Raji (cell line): Measurements from ENCODE around the gene OR2F2.

Experiments used
- POLR2A ChIP-seq: IDR thresholded peaks from 2 replicates; pipeline ENCODE4 v1.6.1; 2011; ENCODE audit warnings: low read depth, low read length, control low read depth; ENCODE audit not compliant: insufficient read depth

Gene OR2F2

DNA sequence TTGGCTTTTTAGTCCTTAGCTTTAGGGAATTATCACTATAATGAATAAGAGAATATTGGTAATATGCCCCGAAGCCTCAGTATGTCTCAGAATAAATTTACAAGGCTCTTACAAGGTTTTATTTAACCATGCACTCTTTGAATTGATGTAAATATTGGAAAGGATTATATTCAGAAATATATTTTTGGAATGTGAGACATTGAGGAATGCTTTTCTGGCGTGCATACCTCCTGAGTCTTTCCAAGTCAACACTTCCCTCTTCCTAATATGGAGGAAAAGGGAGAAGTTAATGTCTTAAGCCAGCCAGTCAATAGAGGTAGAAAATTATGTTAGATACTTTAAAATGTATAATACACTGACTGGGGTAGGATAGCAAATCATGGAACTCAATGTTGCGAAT, 18.4 kb downstream of the OR2F2 start:
- no peak for TF ChIP-seq POLR2A

DNA sequence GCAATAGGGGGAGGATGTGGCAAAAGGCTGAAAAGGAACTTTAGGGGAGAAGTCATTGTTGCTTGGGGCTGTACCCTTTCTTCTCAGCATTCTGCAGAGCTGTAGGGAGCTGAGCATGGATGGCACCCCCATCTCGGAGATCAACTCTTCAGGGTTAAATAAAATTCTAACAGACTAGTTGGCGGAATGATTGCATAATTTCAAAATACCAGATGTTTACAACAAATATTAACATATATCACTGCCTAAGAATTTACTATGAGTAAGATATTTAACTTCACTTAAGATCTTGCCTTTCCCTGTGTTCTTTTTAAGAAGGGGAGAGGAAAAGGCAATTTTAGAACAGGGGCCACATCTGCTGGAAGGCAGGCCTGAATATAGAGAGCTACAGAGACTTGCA, 19.1 kb downstream of the OR2F2 start:
- no peak for TF ChIP-seq POLR2A

DNA sequence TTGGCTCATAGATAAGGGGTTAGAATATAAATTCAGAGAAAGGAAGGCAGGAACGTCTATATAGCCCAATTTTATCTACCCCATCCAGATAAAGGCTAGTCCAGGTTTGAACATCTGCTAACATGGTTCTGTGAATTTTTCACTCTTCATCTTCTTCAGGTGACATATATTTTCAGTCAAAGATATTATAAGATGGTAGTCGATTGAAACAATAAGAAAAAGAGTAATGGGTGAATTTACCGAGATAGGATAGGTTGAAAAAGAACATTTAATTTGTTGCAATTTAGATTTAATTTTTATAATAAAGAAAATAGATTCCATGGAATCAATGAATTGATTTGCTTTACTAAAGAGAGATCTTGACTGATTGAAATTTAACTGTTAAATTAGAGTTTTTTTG, 19.5 kb downstream of the OR2F2 start, which contains the start of gene OR2F1:
Gene OR2F1, plus strand, starts transcription at position 301 of the 400 bp plus-strand sequence. CDS start 5,127 bp downstream, outside the sequence.
- TF ChIP-seq POLR2A = no peak

DNA sequence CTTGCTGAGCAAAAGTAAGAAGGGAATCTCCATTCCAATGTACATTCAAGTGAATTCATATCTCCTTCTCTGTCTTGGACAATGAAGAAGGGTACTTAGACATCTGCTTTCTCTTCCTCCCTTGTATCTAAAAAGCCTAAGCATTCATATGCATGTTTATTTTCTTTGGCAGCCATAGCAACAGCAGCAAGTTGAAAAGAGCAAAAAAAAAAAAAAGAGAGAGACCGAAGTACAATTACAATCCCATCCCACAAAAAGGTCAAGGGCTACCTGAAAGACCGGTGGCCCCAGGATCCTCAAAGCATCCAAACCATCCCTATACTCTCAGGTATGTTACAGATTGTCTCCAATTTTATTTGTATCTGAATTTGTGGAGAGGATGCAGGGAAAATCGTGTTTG, 23.7 kb downstream of the OR2F2 start:
- no peak for TF ChIP-seq POLR2A

DNA sequence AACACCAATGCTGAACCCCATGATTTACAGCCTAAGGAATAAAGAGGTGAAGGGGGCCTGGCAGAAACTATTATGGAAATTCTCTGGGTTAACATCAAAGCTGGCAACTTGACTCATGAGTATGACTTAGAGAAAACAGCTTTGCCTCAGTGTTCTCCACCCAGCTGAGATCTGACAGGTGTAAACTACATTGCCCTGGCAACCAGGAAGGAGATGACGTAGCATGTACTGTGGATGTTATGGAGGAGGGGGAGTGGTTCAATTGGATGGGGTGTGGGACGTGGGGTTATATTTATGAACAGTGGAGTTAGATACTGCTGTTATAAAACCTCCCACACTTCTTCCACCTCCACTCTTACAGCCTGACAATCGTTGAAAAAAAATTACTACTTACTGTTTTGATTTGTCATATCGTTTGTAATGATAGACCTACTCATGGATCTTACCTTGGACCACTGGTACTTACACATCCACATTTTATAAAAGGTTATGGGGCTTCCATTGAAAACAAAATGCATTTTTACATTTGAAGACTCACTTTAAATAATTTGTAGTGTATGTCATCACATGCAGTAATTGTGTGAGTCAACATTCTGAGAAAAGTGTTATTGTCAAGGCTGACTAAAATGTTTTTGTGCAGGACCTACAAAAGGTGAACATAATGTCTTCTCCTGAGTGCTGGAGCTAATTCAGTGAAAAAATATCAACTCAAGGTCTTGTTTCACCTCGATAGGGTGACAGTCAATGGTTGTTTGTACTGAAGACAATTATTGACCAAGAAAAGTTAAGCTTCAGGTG, 26.0 kb downstream of the OR2F2 start:
- no peak for TF ChIP-seq POLR2A

DNA sequence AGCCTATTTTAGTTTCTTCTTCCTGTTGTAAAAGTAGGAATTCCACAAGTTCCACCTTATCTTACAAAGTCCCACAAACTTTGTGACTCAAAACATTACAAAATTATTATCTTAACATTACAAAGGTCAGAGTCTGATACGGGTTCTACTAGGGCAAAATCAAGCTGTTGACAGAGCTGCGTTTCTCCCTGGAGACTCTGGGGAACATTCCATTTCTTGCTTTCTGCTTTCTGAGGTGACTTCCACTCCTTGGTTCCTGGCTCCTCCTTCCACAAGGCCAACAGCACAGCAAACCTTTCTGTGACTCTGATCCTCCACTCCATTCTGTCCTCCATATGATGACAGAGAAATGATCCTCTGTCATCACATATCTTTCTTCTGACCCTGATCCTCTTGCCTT, 30.2 kb downstream of the OR2F2 start:
- no peak for TF ChIP-seq POLR2A

DNA sequence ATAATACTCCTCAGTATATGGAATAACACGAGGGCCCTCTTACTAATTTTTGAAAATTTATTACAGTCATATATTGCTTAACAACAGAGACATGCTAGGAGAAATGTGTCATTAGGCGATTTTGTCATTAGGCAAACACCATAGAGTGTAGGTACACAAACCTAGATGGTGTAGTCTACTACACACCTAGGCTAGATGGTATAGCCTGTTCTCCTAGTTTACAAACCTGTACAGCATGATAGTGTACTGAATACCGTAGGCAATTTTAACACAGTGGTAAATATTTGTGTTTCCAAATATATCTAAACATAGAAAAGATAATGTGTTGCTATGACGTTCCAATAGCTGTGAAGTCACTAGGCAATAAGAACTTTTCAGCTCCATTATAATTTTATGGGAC, 32.4 kb downstream of the OR2F2 start:
- TF ChIP-seq POLR2A = no peak

DNA sequence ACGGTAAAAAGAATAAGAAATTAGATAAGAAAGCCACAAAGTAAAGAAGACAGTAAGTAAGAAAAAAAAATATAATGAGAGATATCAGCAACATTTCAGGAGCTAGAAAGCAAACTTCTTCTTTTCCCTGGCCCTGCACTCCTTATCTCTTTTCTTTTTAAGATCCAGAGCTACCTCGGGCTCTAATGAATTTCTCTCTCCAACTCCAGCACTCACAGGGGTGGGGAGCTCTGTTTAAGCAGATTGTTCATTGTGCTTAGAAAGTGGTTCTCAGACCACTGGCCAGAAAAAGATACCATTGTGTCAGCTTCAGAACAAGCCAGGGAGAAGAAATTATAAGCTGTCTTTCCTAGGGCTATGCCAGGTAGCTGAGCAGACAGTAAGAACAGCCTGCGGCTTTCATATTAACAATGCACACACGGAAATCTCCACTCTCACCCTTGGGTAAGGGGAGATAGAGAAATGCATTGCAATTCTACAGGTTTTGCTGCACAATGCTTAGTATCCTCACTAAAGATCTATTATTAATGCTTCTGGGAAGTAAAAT, 38.9 kb downstream of the OR2F2 start:
- no peak for TF ChIP-seq POLR2A

DNA sequence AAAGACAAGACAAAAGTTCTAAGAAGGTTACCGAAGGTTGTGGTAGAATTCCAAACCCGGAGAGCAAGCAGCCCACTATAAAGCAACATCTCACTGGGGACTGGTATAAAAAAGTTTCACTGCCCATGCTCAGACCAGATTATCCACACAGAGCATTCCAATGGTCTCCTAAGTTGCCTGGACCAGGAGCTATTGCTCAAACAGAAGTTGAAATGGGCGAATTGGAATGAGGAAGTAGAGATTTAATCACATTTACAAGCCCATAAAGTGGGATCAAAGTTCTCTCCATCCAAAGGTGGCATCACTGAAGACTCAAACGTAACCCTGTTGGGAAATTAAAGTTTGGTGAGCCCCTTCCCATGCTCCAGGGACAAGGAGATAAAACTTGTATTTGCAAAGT, 39.4 kb downstream of the OR2F2 start:
- no peak for TF ChIP-seq POLR2A

DNA sequence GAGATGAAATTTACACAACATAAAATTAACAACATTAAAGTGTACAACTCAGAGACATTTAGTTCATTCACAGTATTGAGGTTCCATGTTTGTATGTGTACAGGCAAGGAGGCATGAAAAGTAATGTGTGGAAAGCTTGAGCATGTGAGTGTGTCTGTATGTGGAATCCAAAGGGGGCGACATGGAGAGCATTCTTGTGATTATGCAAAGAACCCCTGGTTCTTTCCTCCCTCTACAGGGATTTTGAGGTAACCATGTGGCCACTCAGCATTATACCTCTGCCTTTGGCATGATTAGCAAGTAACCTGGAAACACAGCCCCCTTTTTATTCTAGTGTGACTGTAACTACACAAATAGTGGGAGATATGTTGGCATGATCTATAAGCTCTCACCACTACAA, 40.6 kb downstream of the OR2F2 start:
- no peak for TF ChIP-seq POLR2A

DNA sequence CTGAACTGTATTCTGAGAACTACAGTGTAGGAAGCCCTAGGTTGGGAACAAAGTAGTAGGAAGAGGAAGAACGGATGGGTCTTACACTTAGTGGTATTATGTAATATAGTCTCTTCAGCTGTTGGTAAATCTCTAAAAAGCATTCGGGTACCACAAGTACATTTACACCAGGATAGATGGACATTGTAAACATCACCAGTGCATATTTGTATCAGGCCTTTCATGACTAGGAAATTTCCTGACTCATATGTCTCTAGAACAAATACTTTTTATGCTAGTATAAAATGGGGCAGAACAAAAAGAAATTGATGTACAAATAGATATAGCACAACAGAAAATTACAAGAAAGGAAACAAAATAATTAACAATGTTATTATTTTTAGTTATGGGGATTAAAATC, 43.6 kb downstream of the OR2F2 start:
- TF ChIP-seq POLR2A = no peak

DNA sequence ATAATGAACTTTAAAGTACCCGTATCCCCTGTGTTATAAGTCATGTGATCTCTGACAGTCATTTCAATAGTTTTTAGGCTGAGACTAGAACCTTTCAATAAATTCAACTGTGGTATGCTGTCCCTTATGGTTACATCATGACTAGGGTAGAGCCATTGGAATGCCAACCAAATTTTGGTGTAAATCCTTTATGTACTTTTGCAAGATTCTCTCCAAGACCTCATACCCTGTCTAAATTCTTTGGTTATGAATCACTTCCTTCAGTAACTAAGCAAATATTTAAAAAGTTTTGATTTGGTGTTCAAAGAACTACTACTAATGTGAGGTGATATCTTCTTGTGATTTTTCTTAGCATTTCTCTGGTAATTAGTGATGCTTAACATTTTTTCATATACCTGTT, 44.3 kb downstream of the OR2F2 start:
- TF ChIP-seq POLR2A = no peak

DNA sequence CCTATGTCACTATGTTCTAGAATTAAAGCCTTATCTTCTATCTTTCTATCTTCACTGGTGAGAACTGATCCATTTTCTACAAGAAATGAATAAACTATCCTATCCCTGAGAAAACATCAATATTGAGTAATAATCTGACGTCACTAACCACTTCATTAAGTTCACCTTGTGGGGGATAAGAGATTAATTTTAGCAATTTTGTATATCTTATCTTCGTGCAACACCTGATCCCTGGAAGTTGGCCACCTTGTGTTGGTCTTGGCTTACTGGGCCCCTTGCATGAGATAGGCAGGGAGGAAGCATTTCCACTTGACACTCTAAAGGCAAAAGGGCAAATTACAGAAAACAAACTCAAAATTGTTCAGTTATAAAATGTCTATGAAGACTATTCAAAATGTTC, 45.0 kb downstream of the OR2F2 start:
- no peak for TF ChIP-seq POLR2A

DNA sequence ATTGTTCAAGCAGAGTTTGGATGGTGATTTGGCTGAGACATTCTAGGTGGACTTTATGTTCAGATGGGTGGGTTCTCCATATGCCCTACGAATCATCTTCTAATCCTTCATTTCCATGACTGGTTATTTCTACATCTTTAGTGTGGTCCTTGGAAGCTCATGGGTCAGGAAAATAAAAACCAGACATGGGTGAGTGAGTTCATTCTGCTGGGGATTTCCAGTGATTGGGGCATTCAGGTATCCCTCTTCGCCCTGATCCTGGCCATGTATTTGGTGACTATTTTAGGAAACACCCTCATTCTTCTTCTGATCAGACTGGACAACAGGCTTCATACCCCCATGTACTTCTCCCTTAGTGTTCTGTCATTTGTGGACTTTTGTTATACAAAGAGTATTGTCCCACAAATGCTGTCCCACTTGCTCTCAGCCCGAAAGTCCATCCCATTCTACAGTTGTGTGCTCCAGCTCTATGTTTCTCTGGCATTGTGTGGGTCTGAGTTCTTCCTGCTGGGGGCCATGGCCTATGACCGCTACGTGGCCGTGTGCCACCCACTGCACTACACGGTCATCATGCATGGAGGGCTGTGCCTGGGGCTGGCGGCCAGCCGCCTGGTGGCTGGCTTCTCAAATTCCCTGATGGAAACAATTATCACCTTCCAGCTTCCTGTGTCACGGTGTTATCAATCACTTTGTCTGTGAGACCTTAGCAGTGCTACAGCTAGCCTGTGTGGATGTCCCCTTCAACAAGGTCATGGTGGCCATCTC, 45.9 kb downstream of the OR2F2 start:
- TF ChIP-seq POLR2A = no peak

DNA sequence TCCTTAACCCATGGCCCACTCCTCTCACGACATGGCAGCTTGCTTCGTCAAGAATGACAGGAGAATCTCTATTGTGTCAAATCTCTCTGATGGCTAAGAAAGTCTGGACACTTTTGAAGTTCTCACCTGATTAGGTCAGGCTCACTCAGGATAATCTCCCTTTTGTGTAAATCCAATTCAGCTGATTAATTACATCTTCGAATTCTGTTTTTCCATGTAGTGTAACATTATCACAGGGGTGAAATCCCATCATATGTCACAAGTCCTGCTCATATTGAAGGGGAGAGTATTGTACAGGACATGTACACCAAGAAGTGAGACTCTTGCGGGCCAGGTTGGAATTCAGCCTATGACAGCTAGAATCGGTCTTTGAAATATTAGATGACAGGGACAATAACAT, 48.9 kb downstream of the OR2F2 start:
- TF ChIP-seq POLR2A = no peak
